ENCODE results near the gene ZBTB20. TPM values are rescaled to one million over a fixed set of nuclear protein-coding genes. Genes with fewer than 3 reads are reported as not detected.
A peak's percentile ranks its signal among the peaks of the same experiment; 100 is the strongest.

The ZBTB20 gene
- polyA plus RNA-seq, 3 donors, result 4.2 to 7.6 (median 6.4) TPM

DNA sequence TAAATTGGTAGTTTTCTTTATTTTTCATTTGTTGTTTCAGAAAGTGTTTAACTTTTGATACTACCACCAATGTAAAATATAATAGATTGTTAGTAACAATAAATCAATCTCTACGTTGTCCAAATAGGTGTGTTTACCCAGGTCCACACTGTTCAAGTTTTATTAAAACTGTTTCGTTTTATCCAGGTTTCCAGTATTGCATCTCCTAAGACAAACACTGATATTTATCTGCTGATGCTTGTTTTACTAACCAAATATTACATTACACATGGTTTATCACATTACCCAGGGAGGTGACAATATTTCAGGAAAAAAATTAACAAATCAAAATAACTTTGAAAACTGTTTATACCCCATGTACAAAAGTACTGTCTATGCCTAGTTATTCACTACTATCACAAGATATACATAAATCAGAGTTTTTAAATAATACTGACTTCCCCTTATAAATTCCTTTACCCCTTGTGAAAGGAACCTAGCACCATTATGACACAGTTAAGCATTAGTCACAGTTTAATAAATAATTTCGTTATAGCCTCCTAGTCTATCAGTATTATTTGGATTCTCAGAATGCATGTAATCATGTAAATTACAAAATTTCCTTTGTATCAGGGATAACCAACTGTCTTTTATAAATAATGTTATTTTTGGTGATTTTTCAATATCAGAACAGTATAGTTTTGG lies 205.3 kb downstream of the ZBTB20 start:
- DNase-seq (ENCODE audit: low read depth in 3 of 3, low spot score in 2 of 3), result no peak

DNA sequence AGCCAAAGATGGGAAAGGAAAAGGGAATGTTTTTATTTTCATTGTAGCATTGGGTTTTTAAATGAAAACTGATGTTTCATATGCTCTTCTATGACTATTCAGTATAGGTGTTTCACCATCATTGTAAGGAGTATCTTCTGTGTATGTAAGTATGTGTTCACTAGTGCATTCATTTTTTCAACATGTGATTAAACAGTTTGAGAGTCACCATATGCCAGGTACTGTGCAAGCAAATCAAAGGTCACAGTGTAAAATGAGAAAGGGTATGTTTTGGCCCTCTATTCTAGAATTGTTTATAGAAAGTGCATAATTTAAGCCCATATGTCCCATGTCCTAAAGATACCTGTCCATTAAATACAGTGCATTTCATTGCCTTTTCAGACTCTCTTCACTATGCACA lies 207.2 kb downstream of the ZBTB20 start:
- DNase-seq (ENCODE audit: low read depth in 3 of 3, low spot score in 2 of 3), result no peak

DNA sequence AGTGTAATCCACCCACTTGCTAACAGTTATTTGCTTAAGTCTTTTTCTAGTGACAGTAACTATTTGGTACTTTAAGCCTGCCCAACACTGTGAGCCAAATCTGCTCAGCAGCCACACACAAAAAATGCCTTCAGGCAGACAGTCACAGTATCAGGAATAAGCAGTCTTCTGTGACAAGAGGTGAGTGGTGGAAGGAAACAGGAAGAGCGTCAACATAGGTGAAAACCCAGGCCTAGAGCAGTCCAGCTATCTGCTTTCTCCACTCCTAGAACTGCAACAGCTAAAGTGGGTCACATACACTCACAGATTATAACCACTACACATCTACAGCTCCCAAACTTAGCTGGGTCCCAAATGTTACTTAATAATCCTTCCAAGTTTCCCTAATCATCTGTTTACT lies 213.7 kb downstream of the ZBTB20 start:
- DNase-seq (ENCODE audit: low read depth in 3 of 3, low spot score in 2 of 3), result no peak

DNA sequence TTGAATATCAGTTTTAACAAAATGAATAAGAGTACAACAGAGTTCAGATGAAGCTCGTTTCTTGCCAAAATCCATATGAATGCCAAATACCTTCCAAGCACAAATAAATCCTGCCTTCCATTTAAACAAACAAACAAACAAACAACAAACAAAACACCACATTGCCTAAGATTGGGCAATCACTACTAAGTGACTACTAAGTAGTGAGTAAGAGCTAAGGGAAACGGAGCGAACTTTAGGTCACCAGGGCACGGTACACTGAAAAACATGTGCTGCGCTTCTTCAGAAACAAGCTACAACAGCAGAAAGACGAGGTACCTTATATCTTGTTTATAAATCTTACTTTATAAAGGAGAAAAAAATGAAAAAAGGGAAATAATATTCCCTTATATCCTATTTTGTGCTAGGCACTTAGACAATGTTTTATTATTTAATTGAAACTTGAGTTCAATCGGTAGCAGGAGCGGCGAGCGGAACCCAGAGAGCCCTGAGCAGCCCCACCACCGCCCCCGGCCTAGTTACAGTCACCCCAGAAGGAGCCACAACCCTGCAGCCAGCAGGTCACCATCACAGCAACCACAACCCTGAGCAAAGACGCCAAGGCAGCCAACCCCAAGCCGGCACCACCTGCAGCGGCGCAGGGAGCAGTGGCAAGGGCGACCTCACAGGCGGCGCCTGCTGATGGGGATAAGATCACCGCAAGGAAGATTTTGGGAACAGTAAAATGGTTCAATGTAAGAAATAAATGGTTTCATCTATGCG lies 216.9 kb downstream of the ZBTB20 start:
- DNase-seq (ENCODE audit: low read depth in 3 of 3, low spot score in 2 of 3), result no peak

DNA sequence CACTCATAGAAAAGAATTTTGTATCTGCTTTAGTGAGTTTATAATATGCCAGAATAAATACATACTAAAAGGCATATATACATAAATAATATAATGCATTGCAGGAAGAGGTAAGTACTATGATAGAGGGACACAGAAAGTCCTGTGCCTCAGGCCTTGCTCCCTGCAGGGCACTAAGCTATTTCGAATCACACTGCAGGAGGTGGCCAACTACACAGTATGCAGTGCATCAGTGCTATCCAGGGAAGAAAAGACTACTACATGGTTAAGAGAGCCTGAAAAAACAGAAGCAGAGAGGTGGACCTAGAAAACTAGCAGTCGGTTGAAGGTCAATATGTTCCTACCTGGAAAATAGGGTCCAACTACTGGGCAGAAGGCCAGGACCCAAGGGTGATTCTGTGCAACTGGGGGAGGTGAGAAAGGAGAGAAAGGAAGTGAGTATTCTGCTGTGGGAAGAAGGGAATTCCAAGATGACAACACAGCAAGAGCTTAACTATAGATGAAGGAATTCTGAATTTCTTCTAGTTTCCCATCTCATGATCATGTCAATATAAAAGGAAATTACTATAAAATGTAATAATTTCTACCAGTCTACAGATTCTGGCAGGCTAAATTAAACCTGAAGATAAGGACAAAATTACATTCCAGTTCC lies 218.0 kb downstream of the ZBTB20 start:
- DNase-seq (ENCODE audit: low read depth in 3 of 3, low spot score in 2 of 3), result no peak

DNA sequence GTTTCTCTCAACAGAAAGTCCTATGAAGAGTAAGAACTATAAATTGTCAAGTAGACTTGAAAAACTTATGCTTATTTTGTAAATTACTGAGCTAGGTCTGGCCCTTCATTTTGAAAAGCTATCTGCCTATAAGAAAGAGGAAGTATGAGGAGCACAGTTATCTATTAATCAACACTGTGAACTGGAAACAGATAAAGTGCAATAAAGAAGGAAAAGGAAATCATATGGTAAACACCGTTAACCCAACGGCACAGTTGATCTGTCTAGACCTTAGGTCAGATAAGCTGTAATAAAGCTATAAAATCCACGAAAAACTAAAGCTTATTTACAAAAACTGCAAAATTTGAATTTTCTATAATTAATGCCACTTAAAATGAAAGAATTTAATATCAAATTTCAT lies 242.5 kb downstream of the ZBTB20 start:
- DNase-seq (ENCODE audit: low read depth in 3 of 3, low spot score in 2 of 3), result no peak

DNA sequence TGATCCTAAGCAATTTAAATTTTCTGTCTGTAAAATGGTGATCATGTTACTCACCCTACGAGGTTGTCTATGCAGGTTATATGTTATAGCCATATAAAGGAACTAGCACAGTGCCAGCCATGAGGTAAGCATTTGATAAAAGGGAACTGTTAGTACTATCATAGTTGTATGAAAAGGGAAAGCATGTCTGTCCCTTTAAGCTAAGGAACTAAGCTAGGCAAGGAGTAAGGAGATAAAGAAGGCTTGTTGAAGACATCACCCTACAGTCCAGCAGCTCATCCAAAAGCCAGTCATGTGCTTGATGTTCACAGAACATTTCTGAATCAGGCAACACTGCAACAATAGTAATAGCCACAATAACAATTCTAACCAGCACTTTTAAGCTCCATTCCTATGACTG lies 243.9 kb downstream of the ZBTB20 start:
- no peak for DNase-seq (ENCODE audit: low read depth in 3 of 3, low spot score in 2 of 3)

DNA sequence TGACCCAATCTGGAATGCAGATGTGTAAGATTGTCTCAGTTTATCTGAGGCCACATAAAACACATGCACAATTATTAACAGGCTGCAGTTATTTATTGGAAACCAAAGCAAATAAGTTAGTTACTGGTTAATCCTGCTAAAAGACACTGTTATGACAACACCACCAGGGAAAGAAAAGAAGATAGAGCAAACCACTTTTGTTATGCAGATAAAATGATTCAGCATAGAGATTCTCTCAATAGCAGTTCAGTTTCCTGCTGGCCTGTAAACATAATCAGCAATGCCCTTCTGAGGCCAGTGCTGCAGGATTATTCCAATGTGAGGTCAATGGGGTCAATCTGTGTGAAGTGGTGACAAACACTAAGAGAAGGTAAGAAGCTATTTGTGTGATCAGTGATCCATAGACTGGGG lies 244.4 kb downstream of the ZBTB20 start:
- DNase-seq (ENCODE audit: low read depth in 3 of 3, low spot score in 2 of 3), result no peak

DNA sequence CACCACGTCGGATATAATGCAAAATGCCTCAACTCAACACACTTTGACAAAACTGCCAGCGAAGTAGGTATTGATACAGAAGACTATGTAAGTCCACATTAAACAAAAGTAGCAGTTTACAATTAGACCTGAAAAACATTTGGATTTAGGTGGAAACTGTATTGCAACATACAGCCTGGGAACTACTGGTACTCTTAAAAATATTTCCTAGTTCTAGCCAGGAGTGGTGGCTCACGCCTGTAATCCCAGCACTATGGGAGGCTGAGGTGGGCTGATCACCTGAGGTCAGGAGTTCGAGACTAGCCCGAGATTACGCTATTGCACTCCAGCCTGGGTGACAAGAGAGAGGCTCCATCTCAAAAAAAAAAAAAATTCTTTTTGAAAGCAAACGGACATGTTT lies 246.2 kb downstream of the ZBTB20 start:
- DNase-seq (ENCODE audit: low read depth in 3 of 3, low spot score in 2 of 3), result no peak

DNA sequence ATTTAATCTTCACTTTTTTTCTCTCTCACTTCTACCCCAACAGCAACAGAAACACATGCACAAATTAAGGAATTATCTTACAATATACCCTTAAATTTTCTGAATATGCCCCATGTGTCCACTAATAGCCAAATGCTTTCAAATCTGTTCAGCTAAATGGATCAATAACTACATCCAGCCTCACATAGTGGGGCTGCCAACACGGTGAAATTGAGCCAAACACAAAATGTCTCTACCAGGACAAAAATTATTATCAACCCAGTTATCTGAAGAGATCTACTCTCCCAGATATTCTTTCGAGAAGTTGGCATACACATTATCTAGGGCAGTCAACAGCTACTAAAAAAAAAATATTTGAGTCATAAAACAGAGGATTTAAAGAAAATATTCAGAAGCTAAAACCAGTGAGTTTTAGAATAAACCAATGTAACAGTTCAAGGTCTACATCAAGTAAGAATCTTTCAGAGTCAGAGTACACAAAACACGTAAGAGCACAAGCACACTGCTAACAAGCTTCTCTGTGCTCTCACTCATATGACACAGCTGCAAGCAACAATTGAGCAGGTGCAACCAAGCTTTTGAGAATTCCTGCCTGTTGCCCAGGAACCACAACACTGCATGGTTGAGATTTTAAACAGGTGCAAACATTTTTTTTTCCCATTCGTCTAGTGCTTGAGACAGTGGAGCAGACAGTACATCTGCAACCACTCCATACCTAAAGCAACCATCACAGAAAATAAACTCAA lies 247.7 kb downstream of the ZBTB20 start:
- peak in 1 of 3 donors; percentile 41 for DNase-seq (ENCODE audit: low read depth in 3 of 3, low spot score in 2 of 3)

DNA sequence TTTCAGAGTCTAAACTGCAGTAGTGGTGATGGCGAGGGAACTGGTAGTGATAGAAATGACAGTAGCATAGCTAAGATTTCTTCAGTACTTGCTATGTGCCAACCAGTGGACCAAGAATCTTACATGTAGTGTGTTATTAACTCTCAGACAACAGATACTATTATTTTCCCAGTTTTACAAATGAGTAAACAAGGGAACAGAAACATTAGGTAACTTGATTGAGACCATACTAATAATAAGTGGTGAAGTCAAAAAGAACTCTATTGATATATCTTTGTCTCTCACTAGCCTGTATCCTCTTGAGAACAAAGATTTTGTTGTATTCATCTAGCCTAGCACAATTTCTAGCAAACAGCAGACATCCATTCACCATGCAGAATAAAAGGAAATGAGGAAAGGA lies 250.1 kb downstream of the ZBTB20 start:
- DNase-seq (ENCODE audit: low read depth in 3 of 3, low spot score in 2 of 3), result no peak

DNA sequence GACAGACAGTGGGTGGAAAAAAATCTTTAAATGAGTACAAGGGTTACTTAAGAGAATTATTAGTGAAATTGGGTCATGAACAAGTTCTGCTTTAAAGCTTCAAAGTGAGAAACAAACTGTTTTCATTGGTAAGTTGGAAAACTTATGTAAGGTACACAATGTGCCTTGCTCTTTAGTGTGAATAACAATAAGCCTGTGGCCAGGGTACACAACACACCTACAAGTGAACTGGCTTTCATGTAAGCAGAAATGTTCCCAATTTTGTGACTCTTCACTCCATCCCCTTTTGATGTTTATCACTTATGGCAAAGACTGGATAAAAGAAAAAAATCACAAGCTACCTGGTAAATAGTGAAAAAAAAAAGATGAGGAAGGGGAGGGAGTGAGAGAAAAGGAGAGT lies 253.7 kb downstream of the ZBTB20 start:
- no peak for DNase-seq (ENCODE audit: low read depth in 3 of 3, low spot score in 2 of 3)

DNA sequence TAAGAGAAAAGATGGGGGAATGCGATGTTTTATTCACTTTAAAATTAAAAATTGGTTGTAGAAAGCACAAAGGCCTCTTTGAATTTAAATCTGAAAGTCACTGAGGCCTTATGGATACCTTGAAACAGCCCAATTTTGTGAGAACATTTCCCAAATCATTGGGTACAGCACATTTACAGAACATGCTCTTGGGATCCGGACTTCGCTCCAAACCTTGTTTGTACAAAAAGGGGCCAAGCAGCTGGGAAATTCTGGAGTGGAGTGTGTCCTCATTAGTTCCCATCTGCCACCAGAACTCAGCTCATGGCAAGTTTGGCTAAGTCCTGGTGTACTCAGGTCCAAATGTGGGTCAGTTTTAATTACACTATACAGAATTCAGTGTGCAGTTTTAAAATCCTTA lies 254.2 kb downstream of the ZBTB20 start:
- no peak for DNase-seq (ENCODE audit: low read depth in 3 of 3, low spot score in 2 of 3)

DNA sequence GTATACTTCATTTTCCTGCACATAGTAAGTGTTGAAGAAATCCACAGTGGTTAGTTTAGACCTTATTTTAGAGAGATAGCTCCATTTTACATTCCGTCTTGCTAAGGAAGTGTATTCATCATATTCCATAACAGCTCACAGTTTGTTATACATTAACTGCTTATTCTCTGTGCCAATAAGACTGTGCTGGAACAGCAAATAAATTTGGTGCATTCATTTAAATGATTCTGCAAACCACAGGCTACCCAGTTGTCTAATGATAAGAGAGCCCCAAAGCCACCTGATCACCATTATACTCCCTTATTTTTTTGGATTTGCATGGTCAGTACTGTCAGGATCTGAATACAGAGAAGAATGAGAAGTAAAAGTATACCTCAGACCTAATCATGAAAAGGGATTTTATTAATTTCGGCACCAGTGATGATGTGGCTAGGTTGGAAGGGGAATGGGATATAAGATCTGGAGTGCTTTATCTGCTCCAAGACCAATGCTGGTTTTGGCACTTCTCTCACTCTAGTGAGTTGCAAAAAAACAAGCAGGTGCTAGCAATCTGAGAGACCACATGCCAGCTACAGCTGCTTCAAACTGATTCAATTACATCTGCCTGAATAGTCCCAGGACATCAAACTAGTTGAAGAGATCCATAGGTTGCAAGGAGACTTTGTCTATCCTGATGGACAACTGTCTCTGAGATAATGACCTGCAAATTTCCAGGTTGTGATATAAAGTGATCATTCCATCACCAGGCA lies 254.8 kb downstream of the ZBTB20 start:
- DNase-seq (ENCODE audit: low read depth in 3 of 3, low spot score in 2 of 3), result no peak

DNA sequence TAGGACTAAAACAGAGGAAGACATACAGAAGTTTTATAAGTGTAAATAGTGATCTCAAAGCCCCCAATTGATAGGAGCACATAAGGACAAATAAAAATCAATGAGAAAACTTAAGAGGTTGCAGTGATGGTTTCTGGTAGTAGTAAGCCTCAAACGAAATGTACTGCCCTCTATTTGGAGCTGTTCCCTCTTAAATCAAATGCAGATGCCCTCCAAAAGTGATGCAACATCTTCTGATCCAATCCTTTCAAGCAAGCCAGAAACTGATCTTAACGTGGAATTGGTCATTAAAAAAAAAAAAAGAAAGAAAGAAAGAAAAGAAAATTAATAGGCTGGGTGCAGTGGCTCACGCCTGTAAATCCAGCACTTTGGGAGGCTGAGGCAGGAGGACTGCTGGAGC lies 259.3 kb downstream of the ZBTB20 start:
- no peak for DNase-seq (ENCODE audit: low read depth in 3 of 3, low spot score in 2 of 3)

DNA sequence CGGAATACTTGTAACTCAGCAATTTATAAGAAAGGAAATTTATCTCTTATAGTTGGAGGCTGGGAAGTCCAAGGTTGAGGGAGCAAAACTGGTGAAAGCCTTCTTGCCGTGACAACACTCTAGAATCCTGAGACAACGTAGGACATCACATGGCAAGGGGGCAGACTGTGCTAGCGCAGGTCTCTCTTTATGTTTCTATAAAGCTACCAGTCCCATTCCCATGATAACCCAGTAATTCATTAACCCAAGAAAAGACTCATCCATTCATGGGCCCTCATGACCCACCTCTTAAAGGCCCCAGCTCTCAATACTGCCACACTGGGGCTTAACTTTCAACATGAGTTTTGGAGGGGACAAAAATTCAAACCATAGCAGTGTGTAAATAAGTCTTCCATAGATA lies 260.2 kb downstream of the ZBTB20 start:
- no peak for DNase-seq (ENCODE audit: low read depth in 3 of 3, low spot score in 2 of 3)

DNA sequence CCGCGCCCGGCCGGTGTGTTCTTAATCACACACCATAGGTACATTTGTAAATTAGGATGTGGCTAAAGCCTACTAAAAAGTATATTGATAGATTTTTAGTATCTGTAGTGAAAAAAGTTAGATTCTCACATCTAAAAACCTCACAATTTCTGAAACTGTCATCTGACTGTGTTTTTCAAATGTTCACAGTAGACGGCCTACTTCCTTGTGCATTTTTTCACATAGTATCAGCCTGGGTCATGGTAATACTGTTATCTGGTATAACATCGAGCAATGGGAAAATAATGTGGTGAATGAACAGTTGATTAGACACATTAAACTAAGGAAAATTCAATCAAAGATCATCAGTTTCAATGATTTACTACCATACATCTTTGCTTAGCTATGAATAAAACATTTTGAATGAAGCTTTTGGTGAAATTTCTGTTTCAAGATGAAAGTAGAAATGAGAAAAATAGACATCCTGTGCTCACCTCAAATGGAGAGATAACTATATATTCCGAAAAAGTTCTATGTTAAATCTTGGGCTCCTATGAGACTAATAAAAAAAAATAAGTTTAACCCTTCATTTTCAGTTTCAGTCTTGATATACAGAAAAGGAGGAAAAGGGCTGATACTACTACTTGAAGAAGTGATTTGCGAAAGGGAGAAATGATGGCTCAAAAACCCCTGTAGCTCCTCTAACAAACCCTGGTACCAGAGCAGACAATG lies 262.7 kb downstream of the ZBTB20 start:
- DNase-seq (ENCODE audit: low read depth in 3 of 3, low spot score in 2 of 3), result no peak

DNA sequence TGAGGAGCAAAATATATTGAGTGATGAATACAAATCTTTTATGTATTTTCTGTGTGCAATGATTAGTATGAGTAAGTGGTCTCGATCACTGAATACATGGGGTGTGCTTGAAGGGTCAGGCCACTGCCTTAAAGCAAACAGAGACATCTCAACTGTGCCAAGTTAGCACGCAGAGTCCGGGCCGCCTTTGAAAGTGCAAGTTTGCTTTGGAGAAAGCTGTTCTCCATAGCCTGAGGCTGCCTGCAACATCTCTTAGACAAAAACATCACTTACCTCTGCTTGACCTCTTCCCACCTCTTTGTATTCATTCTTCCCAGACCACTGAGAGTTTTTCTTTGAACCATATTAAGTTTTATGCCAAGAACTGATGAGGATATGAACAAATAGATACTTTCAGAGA lies 267.0 kb downstream of the ZBTB20 start:
- DNase-seq (ENCODE audit: low read depth in 3 of 3, low spot score in 2 of 3), result no peak

DNA sequence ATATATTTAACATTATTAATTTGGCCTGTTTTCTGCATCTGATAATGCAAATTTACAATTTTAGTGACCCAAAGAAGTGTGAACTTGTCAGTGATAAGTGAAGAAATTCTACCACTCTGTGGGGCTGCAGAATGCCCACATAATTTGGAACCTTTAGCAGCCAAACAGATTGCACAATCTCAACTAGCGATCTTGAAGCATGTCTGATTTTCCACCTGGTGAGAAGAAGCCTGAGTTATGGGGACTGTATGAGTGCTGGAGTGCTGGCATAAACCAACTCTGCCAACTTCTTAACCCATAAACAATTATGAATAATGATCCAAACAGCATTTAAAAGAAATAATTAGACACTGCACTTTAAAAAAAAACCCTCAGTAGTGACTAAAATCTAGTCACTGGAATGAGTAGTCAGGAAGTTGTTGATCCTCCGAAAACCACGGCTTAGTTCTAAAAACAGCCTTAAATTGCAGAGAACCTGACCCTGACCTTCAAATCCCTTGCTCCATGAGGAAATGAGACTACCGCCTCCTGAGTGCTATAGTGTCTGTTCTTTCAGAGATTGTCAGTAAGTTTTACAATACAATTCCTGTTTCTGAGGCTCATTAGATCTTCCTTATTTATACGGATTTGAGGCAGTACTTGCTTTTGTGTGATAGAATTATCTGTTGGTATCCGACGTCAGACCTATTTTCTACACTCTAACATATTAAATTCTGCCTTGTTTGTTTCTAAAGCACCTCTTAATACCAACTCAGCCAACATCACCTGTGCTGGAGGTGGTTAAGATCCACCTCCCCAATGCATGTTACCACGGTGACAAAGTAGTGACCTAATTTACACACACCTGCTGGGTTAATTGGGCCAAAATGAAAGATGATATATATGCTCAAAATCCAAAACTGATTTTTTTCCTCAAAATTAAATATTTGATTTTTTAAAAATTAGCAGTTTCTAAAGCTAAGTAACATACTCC lies 267.7 kb downstream of the ZBTB20 start:
- DNase-seq (ENCODE audit: low read depth in 3 of 3, low spot score in 2 of 3), result no peak
